HepG2 (cell line): ENCODE data around the gene TSNAXIP1.

ENCODE experiments used
- NRL ChIP-seq: sonication (generic); formaldehyde crosslinking; IDR thresholded peaks from 2 replicates; pipeline ENCODE4 v1.5.0; 2020; ENCODE audit warnings: missing genetic modification reagents, mild to moderate bottlenecking, moderate library complexity, borderline replicate concordance
- THYN1 ChIP-seq: sonication (generic); formaldehyde crosslinking; IDR thresholded peaks from 2 replicates; pipeline ENCODE4 v1.8.1; 2023; ENCODE audit warnings: low read depth, mild to moderate bottlenecking, moderate library complexity, missing genetic modification reagents, borderline replicate concordance
- ZNF605 ChIP-seq: sonication (generic); formaldehyde crosslinking; IDR thresholded peaks from 2 replicates; pipeline ENCODE4 v1.8.0; 2022; ENCODE audit warnings: mild to moderate bottlenecking, missing genetic modification reagents
- ZNF792 ChIP-seq: IDR thresholded peaks from 2 replicates; pipeline ENCODE4 v1.6.1; 2016

DNA sequence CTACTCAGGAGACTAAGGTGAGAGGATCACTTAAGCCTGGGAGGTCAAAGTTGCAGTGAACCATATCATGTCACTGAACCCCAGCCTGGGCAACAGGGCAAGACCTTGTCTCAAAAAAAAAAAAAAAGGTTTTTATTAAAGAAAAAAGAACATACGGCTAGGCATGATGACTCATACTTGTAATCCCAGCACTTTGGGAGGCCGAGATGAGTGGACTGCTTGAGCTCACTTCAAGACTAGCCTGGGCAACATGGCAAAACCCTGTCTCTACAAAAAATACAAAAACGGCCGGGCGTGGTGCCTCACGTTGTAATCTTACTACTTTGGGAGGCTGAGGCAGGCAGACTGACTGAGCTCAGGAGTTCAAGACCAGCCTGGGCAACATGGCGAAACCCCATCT is 38.7 kb upstream of the TSNAXIP1 start:
- TF ChIP-seq THYN1 (CRISPR knock-in tag) (no peak), ZNF792 (CRISPR knock-in tag) (no peak), ZNF605 (CRISPR knock-in tag) (no peak), NRL (CRISPR knock-in tag) (no peak)
